ENCODE data around the gene HAVCR2. TPM values are rescaled to one million over a fixed set of nuclear protein-coding genes. Genes with fewer than 3 reads are reported as not detected.

Gene HAVCR2
- total RNA-seq, 2 donors from 2014 or later: 1.3 to 3.1 TPM

DNA sequence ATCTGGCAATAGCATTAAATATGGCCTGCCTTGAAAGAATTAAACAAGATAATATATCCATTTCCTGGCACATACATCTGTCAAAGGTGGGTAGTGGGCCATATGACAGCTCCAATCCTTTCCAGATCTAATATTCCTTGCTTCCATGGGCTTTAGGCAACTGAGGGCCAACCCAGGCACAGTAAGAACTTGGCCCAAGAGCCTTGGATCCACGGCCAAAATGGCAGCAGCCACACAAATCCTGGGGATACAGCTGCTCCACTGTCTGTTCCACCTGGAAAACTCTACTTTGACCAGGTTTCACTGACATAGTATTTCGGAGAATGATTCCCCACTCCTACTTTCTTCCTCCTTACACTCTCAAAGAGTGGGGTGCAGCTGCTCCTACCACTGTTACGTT lies 63.2 kb downstream of the HAVCR2 start:
- H3K4me3 ChIP-seq: no peak overlapping the region
- no peak for DNase-seq
- H3K27me3 ChIP-seq: no peaks in the 10 kb centered on the region
- H3K36me3 ChIP-seq: no peaks in the 10 kb centered on the region
- H3K9ac ChIP-seq (ENCODE audit: low read depth in 2 of 2, low read length in 2 of 2): no peak overlapping the region
- H3K9me3 ChIP-seq: no peaks in the 10 kb centered on the region
- TF ChIP-seq, protein P1, sequence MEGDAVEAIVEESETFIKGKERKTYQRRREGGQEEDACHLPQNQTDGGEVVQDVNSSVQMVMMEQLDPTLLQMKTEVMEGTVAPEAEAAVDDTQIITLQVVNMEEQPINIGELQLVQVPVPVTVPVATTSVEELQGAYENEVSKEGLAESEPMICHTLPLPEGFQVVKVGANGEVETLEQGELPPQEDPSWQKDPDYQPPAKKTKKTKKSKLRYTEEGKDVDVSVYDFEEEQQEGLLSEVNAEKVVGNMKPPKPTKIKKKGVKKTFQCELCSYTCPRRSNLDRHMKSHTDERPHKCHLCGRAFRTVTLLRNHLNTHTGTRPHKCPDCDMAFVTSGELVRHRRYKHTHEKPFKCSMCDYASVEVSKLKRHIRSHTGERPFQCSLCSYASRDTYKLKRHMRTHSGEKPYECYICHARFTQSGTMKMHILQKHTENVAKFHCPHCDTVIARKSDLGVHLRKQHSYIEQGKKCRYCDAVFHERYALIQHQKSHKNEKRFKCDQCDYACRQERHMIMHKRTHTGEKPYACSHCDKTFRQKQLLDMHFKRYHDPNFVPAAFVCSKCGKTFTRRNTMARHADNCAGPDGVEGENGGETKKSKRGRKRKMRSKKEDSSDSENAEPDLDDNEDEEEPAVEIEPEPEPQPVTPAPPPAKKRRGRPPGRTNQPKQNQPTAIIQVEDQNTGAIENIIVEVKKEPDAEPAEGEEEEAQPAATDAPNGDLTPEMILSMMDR (IDR thresholded peaks at IDR 0.05): no peak
- H3K27ac ChIP-seq: no peak overlapping the region
- intact Hi-C loops (cut with DNase I): no loop called here
- no peaks in the 10 kb centered on the region for H3K4me1 ChIP-seq

DNA sequence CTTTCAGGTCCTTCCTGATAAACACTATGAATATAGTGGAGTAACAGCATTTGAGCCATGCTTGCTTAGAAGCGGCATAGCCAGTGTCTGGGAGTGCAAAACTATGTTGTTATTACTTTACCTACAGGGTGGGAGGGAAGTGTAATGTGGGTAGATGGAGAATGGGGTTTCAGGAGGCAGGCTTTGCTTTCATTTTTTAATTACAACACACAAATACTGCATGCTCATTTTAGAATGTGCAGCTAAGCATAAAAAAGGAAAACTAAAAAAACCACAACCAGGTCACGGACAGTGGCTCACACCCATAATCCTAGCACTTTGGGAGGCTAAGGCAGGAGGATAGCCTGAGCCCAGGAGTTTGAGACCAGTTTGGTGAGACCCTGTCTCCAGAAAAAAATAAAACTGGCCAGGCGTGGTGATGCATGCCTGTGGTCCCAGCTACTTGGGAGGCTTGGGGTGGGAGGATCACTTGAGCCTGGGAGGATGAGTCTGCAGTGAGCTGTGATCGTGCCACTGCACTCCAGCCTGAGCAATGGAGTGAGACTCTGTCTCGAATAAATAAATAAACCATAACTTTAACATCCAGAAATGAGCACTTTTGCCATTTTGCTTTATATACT lies 70.2 kb downstream of the HAVCR2 start:
- no peak overlapping the region for H3K9ac ChIP-seq (ENCODE audit: low read depth in 2 of 2, low read length in 2 of 2)
- no peak overlapping the region for H3K4me3 ChIP-seq
- H3K9me3 ChIP-seq: no peaks in the 10 kb centered on the region
- no peak for DNase-seq
- no peak overlapping the region for H3K27ac ChIP-seq
- TF ChIP-seq, protein P1 (IDR thresholded peaks at IDR 0.05): no peak
- H3K36me3 ChIP-seq: no peaks in the 10 kb centered on the region
- no peaks in the 10 kb centered on the region for H3K4me1 ChIP-seq
- H3K27me3 ChIP-seq: no peaks in the 10 kb centered on the region
- intact Hi-C loops (cut with DNase I): no loop called here

Other genes starting within 250 kb of the HAVCR2 start
- 1 to 10 TPM in 1 of 2 donors, under 1 TPM in 1; 0.42 to 2.8 TPM for gene TIMD4, start 145.8 kb downstream of the HAVCR2 start, total RNA-seq
- gene HAVCR1, start 49.9 kb downstream of the HAVCR2 start, total RNA-seq: 10 to 100 TPM in 1 of 2 donors, 1 to 10 TPM in 1; 7.1 to 27.7 TPM
- 10 to 100 TPM; 13.9 to 14.9 TPM for gene MED7, start 33.8 kb upstream of the HAVCR2 start, total RNA-seq
- not detected for gene GARIN3, start 57.2 kb upstream of the HAVCR2 start, total RNA-seq
- 1 to 10 TPM; 1.4 to 2.5 TPM for gene ITK, start 71.8 kb upstream of the HAVCR2 start, total RNA-seq
- 10 to 100 TPM; 22.4 to 26.1 TPM for gene CYFIP2, start 157.1 kb upstream of the HAVCR2 start, total RNA-seq

Measured in colonic mucosa (tissue), 4 donors.